HPDE6-E6E7 (cell line): ENCODE results near the gene GRIP1.
A peak's percentile ranks its signal among the peaks of the same experiment; 100 is the strongest.

ENCODE experiments used
- DNase-seq: peaks from one replicate; pipeline ENCODE4 v3.0.0; 2011; ENCODE audit warnings: missing footprints; ENCODE audit errors: extremely low spot score

The GRIP1 gene

DNA sequence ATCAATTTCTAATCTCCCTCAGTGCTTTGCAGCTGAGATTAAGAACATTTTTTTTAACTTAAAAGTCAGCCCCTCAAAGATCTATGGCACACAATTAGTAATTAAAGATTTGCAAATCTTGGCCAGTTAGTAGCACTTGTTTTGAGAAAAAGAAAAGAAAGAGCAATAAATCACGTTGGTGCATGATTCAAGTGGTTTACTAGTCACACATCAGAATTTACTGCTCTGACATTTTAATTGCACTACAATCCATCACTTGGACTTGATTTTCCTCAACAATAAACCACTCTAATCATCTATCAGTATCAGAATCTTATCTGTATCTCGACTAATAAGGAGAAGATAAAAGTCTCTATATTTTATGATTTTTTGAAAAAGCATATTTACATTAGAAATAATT lies 222.3 kb downstream of the GRIP1 start:
- DNase-seq, result no peak

- no peak for DNase-seq
Measured at GRCh38 chr12:66453844-66454243, 225.0 kb downstream of the GRIP1 start.

DNA sequence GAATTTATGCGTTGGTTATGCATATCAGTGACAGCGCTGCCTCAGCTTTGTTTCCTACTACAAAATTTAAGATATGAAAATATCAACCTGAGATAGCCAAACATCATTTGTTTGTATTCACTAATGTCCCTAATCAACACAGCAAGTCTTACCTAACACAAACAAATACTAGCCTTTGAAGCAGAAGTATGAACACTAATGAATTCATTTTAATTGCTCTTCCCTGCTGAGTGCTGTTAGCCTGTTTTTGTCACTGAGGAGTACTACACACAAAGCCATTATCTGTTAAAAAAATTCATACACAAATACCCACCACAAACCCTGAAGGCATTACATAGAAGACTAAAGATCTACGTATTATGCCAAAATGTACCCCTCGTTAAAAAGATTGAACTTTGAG lies 225.8 kb downstream of the GRIP1 start:
- DNase-seq, result no peak

DNA sequence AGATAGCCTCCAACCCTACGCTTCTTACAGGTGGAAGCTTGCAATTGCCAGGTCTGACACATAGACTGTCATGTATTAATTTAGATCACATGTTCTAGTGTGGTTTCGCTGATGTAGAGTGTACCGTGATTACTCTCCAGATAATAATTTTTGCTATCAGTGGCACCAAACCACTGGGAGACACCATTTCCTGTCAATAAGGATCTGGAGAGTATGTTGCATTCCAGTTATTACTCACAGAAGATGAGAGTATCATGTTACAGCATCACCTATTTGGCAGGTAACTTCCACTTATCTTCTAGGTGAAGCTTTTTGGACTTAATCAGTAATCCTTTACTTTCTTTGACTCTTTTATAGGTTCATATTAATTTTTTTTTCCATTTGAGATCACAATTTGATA lies 229.3 kb downstream of the GRIP1 start:
- peak; percentile 33 for DNase-seq

DNA sequence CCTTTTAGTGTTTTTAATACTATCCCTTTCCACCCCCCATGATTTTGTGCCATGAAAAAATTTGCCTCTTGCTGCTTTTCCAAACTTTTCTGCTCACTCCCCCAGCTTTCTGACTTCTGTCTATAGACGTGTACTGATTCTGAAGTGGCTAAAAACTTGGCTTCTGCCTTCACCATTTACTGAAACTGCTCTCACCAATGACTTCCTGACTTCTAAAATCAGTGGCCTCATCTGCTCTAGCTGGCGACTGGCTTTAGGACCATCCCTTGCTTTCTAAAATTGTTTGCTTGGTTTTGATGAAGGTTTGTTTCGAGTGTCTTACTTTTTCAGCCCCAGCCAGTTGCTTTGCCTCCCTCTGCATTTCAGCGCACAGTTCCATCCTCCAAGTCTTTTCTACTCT lies 231.2 kb downstream of the GRIP1 start:
- DNase-seq, result no peak

DNA sequence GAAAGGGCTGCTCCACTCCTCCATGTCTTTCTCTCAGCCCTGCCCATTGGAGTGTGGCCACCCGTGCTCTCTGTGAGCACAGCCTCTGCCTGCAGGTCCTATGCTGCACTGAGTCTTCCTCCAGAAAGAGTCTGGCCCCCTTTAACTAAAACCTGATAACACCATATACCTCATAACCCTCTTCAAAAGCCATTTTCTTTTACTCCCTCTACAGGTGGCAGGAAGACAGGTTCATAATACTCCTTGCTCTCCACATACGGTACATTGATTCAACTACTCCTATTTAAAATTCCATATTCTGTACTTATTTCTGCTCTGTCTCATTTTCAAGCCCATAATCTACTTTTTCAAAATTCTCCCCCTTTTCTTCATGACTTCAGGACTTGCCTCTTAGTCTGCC lies 232.6 kb downstream of the GRIP1 start:
- no peak for DNase-seq

GRCh38 chr12:66441905-66442559 lies 236.8 kb downstream of the GRIP1 start:
- no peak for DNase-seq

GRCh38 chr12:66438601-66439000 lies 240.3 kb downstream of the GRIP1 start:
- no peak for DNase-seq

DNA sequence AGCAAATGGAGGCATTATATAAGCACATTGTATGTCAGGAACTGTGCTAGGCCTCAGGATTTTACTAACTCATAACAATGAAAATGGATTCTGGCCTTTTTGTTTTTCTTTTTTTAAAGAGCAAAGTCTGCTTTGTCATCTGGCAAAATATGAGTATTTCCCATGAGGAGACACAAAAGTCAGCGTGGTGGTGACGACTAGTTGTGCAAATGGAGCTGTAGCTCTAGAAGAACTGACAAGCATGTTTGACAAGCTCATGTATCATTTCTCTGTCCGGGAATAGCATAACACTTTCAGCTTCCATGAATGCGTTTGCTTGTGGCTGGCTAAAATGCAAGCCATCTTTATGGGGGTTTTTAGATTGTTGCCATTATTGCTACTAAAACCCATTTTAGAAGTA lies 248.8 kb downstream of the GRIP1 start:
- DNase-seq, result no peak

DNA sequence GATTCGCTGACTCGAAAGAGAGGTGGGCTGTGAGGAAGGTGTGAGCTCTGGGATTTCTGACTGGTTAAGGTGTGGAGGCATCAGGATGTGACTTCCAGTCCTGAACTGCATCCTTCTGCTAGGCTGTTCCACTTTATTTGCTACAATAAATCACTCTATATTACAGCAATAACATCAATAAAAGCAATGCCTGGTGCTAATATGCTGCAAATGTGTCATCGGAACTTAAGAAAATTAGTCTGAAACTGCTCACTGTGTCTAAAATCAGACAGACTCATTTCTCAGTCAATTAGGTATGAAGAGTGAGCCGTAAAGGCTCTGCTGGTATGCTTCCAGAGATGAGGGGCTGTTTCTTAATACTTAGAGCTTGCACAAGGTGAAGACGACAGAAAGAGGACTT lies 250.0 kb downstream of the GRIP1 start:
- no peak for DNase-seq

GRCh38 chr12:66428261-66428660 lies 250.6 kb downstream of the GRIP1 start:
- no peak for DNase-seq

DNA sequence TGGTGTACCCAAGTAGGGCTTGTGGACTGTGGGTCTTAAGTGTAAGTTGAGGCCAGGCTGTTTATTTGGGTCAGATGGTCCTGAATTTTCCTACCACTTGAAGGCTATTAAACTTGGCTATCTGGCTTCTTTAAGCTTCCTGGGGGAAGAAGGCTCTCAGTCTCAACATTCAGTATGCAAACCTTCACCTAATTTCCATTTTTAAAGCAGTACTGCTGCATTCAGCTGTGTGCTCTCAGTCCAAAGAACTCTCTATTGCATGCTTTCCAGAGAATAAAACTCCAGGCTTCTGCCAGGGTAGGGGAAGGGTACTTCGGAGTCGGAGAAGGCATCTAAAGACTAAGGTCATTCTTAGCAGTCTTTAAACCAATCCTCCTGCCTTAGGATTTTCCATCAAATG lies 252.2 kb downstream of the GRIP1 start:
- DNase-seq, result no peak

DNA sequence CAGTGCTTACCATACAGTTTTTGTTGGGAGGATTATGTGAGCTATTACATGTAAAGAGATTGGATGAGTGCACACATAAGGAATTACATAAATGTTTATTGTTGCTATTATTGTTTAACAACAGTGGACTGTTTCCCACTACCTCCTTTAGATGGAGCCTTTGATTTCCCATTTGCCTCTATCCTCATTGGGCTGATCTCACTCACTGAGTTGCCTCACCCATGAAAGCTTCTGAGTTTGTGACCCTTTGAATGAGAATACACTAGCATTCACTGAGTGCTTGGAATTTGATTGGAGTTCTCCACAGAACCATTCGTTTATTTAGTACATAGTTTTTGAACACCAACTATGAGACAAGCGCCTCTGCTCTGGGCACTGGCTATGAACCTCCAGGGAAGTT lies 255.6 kb downstream of the GRIP1 start:
- DNase-seq, result no peak

DNA sequence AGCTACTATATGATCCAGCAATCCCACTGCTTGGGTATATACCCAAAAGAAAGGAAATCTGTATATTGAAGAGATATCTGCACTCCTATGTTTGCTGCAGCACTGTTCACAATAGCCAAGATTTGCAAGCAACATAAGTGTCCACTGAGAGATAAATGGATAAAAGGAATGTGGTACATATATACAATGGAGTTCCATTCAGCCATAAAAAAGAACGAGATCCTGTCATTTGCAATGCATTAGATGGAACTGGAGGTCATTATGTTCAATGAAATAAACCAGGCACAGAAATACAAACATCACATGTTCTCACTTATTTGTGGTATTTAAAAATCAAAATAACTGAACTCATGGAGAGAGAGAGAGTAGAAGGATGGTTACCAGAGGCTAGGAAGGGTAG lies 260.0 kb downstream of the GRIP1 start:
- no peak for DNase-seq

- DNase-seq, result no peak
Measured at GRCh38 chr12:66417217-66417616, 261.7 kb downstream of the GRIP1 start.

DNA sequence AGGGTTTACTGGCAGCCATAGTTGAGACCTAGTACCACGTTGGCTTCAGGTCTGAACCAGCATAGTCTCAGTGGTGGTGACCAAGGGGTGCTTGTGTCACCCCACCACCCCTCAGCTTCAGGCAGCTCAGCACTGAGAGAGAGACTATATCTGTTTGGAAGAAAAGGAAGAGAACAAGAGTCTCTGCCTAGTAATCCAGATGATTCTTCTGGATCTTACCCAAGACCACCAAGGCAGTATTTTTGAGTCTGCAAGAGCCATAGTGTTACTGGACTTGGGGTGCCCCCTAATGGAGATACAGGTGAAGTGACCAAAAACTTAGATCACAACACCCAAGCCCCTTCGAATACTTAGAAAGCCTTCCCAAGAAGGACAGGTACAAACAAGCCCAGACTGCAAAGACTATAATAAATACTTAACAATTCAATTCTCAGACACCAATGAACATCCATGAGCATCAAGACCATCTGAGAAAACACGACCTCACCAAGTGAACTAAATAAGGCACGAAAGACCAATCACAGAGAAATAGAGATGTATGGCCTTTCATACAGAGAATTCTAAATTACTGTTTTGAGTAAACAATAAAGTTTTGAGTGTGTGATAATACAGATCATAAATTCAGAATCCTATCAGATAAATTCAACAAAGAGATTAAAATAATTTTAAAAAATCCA lies 269.5 kb downstream of the GRIP1 start:
- no peak for DNase-seq

GRCh38 chr12:66405395-66405794 lies 273.5 kb downstream of the GRIP1 start:
- no peak for DNase-seq

GRCh38 chr12:66403746-66404145 lies 275.1 kb downstream of the GRIP1 start:
- DNase-seq, result no peak

GRCh38 chr12:66399911-66400306 lies 279.0 kb downstream of the GRIP1 start:
- DNase-seq, result no peak

DNA sequence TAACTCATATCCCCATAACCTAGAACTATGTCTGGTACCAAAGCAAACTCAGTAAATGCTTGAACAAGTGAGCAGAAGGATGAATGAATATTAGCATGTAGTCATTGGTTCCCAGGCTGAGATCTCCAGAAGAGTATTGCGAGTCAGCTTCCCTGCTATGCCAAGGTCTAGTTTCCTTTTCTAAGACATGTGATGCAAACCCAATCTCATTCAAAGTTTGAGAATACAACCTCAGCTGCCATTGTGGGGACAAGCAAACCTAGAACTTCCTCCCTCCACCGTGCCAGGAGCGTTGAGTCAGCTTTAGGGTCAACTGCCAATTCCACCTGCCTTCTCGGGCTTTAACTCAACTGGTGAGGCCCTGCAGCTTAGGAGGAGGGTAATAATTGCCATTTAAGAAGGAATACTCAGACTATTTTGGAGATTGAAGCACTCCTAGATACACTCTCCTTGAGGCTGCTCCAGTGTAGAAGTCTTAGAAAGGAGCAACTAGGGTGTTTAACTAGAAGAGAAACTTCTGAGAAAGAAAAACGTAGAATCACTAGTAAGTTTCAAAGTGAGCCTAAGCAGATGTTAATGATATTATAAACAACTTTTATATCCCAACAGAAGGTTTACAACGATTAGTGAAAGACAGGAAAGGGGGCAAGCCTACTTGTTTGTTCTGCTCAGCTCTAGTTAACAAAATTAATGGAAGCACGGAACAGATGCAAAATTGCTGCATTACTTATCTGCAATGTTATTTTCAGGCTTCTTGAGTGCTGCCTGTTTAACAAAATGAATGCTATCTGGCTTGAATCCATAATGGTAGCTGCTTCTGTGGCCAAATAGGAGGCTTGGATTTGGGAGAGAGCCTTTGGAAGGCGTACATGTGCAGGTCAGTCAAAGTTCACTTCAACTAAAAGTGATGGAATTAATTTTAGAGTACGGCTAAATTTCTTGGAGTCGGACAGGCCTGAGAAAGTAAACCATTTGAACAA lies 279.7 kb downstream of the GRIP1 start:
- DNase-seq, result no peak

GRCh38 chr12:66397574-66398290 lies 281.1 kb downstream of the GRIP1 start:
- DNase-seq, result no peak

- DNase-seq, result no peak
Measured at GRCh38 chr12:66393890-66394289, 285.0 kb downstream of the GRIP1 start.
